Vagina (tissue), 2 donors: ENCODE measurements around the gene HPCA. TPM values are rescaled to one million over a fixed set of nuclear protein-coding genes. Genes with fewer than 3 reads are reported as not detected.

Experiments
- DNase-seq, 2 donors: peaks; one replicate each; pipeline ENCODE4 v3.0.0-alpha.2; 2017; ENCODE audit errors: extremely low spot score in 2 of 2
- H3K27ac ChIP-seq: fragments of 200-600 bp; sonication (generic); one replicate; pipeline ENCODE4 v1.5.1; 2019
- H3K27me3 ChIP-seq: fragments of 200-600 bp; sonication (generic); one replicate; pipeline ENCODE4 v1.5.1; 2019
- H3K36me3 ChIP-seq, 2 donors: fragments of 200-600 bp; sonication (generic); one replicate each; pipeline ENCODE4 v1.5.1; 2017 to 2019
- H3K4me1 ChIP-seq: fragments of 200-600 bp; sonication (generic); one replicate; pipeline ENCODE4 v1.5.1; 2019
- H3K4me3 ChIP-seq, 2 donors: fragments of 200-600 bp; sonication (generic); 1 replicate in 1 of 2; 2 replicates in 1 of 2; pipeline ENCODE4 v1.5.1; 2016 to 2019
- H3K9me3 ChIP-seq: fragments of 200-600 bp; sonication (generic); one replicate; pipeline ENCODE4 v1.5.1; 2019
- POLR2A ChIP-seq, 2 donors: fragments of 450-650 bp; IDR thresholded peaks; one replicate each; pipeline ENCODE4 v1.6.1; 2017; ENCODE audit warnings: antibody characterized with exemption in 2 of 2, mild to moderate bottlenecking in 2 of 2, moderate library complexity in 2 of 2
- POLR2AphosphoS5 ChIP-seq, 2 donors: sonication (generic); formaldehyde crosslinking; IDR thresholded peaks; one replicate each; pipeline ENCODE4 v1.9.0; 2017; ENCODE audit warnings: antibody characterized with exemption in 2 of 2, mild to moderate bottlenecking in 2 of 2, low read depth in 1 of 2; ENCODE audit not compliant: insufficient read depth in 1 of 2
- intact Hi-C: fragments of 100-400 bp; cut with DNase I; formaldehyde crosslinking; loops from one replicate; pipeline ENCODE4 v1.15.1; 2023
- total RNA-seq: library from RNA; depleted of rRNA; stranded (reverse); fragments of >200 nt; gene quantifications from one replicate; pipeline ENCODE4 v1.2.3, GENCODE V29; 2016
- TF ChIP-seq, protein P1 (sequence below), 3 experiments: fragments of 450-650 bp in 2 of 3; fragments of 200-600 bp in 1 of 3; sonication (generic) in 1 of 3; IDR thresholded peaks; one replicate each; pipeline ENCODE4 v1.5.1; 2017 to 2019; ENCODE audit warnings: antibody characterized with exemption in 3 of 3, mild to moderate bottlenecking in 2 of 3, moderate library complexity in 2 of 3

Gene HPCA
- total RNA-seq, 1 donor from 2014 or later, result not detected

- TF ChIP-seq POLR2A (IDR thresholded peaks at IDR 0.05) (no peak), POLR2AphosphoS5 (IDR thresholded peaks at IDR 0.05; ENCODE audit: insufficient read depth in 1 of 2, low read depth in 1 of 2) (no peak)
- TF ChIP-seq, protein P1, sequence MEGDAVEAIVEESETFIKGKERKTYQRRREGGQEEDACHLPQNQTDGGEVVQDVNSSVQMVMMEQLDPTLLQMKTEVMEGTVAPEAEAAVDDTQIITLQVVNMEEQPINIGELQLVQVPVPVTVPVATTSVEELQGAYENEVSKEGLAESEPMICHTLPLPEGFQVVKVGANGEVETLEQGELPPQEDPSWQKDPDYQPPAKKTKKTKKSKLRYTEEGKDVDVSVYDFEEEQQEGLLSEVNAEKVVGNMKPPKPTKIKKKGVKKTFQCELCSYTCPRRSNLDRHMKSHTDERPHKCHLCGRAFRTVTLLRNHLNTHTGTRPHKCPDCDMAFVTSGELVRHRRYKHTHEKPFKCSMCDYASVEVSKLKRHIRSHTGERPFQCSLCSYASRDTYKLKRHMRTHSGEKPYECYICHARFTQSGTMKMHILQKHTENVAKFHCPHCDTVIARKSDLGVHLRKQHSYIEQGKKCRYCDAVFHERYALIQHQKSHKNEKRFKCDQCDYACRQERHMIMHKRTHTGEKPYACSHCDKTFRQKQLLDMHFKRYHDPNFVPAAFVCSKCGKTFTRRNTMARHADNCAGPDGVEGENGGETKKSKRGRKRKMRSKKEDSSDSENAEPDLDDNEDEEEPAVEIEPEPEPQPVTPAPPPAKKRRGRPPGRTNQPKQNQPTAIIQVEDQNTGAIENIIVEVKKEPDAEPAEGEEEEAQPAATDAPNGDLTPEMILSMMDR (IDR thresholded peaks at IDR 0.05), result no peak
Measured at GRCh38 chr1:32918179-32918578, 31.9 kb downstream of the HPCA start.

DNA sequence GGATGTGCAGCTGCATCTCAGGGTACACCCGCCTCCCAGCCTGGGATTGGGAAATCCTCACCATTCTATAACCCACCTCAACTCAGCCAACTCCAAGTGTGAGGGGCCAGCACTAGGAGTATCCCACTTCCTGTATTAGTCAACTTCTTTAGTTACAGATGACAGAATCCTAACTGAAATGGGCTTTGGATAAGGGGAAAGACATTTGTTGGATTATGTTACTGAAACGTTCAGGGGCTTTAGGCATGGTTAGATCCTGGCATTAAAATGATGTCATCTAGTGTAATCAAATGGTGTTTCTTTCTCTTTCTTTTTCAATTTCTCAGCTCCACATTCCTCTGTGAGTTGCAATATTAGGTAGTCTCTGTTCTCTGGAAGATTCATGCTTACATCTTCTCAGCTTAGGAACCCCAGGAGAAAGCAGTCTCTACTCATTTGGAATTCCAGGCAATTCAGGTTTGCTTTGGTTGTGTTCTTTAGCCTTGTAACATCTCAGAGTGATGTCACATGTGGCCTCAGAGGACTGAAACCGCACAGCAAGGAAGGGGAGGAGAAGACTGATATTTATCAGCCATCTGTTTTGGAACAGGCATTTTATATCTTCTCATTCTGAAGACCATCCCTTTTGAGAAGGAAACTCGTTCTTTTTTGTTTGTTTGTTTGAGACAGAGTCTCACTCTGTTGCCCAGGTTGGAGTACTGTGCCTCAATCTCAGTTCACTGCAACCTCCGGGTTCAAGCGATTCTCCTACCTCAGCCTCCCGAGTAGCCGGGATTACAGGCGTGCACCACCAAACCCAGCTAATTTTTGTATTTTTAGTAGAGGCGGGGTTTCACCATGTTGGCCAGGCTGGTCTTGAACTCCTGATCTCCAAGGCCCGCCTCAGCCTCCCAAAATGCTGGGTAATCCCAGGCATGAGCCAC is 33.8 kb downstream of the HPCA start:
- no peaks in the 10 kb centered on the region for H3K36me3 ChIP-seq
- no peak overlapping the region for H3K27ac ChIP-seq
- DNase-seq, result no peak
- peaks cover 6% of the 10 kb centered on the region for H3K4me1 ChIP-seq
- intact Hi-C loops, result no loop called here
- H3K27me3 ChIP-seq, result no peaks in the 10 kb centered on the region
- no peak overlapping the region for H3K4me3 ChIP-seq
- H3K9me3 ChIP-seq, result no peaks in the 10 kb centered on the region
- TF ChIP-seq POLR2A (IDR thresholded peaks at IDR 0.05) (no peak), POLR2AphosphoS5 (IDR thresholded peaks at IDR 0.05; ENCODE audit: insufficient read depth in 1 of 2, low read depth in 1 of 2) (no peak)
- TF ChIP-seq, protein P1 (IDR thresholded peaks at IDR 0.05), result no peak

More at GRCh38 chr1:32918179-32918578, 31.9 kb downstream of the HPCA start:
- no peaks in the 10 kb centered on the region for H3K27me3 ChIP-seq
- intact Hi-C loops, result no loop called here
- no peaks in the 10 kb centered on the region for H3K36me3 ChIP-seq
- no peak overlapping the region for H3K27ac ChIP-seq
- no peak for DNase-seq
- H3K9me3 ChIP-seq, result no peaks in the 10 kb centered on the region
- H3K4me1 ChIP-seq, result no peaks in the 10 kb centered on the region
- no peak overlapping the region for H3K4me3 ChIP-seq

DNA sequence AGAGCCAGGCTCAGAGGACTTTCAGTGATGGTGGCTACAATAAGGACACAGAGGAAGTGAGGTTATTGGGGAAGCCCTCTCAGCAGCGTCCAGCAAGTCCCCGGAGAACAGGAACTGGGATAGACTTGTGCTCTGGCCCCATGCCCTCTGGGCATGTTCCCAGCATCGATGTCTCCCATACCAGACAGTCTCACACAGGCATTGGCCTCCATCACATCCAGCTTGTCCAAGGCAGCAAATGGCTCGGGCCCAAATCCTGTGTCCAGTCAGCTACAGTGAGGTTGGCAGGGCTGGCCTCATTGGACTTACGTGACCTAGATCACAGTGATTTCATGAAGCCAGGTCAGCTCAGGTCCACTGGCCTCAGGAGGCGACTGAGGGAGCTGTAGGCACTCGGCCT is 34.5 kb downstream of the HPCA start:
- no peaks in the 10 kb centered on the region for H3K36me3 ChIP-seq
- H3K4me1 ChIP-seq, result peaks cover 6% of the 10 kb centered on the region
- DNase-seq, result no peak
- no peak overlapping the region for H3K27ac ChIP-seq
- H3K27me3 ChIP-seq, result no peaks in the 10 kb centered on the region
- no peak overlapping the region for H3K4me3 ChIP-seq
- TF ChIP-seq POLR2A (IDR thresholded peaks at IDR 0.05) (no peak), POLR2AphosphoS5 (IDR thresholded peaks at IDR 0.05; ENCODE audit: insufficient read depth in 1 of 2, low read depth in 1 of 2) (no peak)
- TF ChIP-seq, protein P1 (IDR thresholded peaks at IDR 0.05), result no peak
- H3K9me3 ChIP-seq, result no peaks in the 10 kb centered on the region
- intact Hi-C loops, result no loop called here

DNA sequence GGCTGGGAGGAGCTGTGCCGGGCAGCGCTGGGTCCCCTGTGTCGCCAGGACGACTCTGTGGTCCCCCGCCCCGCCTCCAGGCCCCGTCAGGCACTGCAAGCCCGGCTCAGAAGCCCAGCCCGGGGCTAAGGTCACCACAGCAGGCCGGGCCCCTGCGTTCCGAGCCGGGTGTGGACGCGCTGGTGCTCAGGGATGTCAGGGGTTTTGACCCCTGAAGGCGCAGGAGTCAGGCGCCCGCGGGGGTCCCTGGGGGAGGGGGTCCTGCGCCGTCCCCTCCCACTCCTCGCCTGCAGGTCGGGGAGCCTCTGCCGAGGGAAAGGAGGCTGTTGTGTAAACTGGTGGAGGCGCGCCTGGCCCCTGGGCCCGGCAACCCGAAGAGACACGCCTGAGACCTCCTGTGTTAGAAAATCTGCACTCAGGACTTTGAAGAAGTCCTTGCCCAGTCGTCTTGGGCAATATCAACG is 38.6 kb downstream of the HPCA start:
- no peaks in the 10 kb centered on the region for H3K9me3 ChIP-seq
- intact Hi-C loops, result no loop called here
- no peaks in the 10 kb centered on the region for H3K36me3 ChIP-seq
- TF ChIP-seq POLR2AphosphoS5 (IDR thresholded peaks at IDR 0.05; ENCODE audit: insufficient read depth in 1 of 2, low read depth in 1 of 2), result no peak
- TF ChIP-seq, protein P1 (IDR thresholded peaks at IDR 0.05), result no peak
- TF ChIP-seq POLR2A (IDR thresholded peaks at IDR 0.05), result no peak
- H3K27me3 ChIP-seq, result no peaks in the 10 kb centered on the region
- no peak for DNase-seq
- no peak overlapping the region for H3K4me3 ChIP-seq
- peaks cover 6% of the 10 kb centered on the region for H3K4me1 ChIP-seq
- H3K27ac ChIP-seq, result no peak overlapping the region
